MM.1S (cell line): Measurements from ENCODE around the gene UXS1.

Experiments used
- EZH2 ChIP-seq: fragments of 300-600 bp; sonication (generic); optimal IDR thresholded peaks from 2 replicates; pipeline ENCODE3; 2017; ENCODE audit warnings: low read depth, mild to moderate bottlenecking, antibody characterized with exemption, low read length, mixed read lengths
- EZH2phosphoT487 ChIP-seq: fragments of 300-600 bp; sonication (generic); IDR thresholded peaks from 2 replicates; pipeline ENCODE4 v1.6.1; 2018; ENCODE audit warnings: antibody characterized with exemption, low read length
- TF ChIP-seq, protein P1 (sequence below): fragments of 300-600 bp; sonication (generic); IDR thresholded peaks from 2 replicates; pipeline ENCODE4 v1.5.1; 2016; ENCODE audit warnings: antibody characterized with exemption, low read length, mixed read lengths

DNA sequence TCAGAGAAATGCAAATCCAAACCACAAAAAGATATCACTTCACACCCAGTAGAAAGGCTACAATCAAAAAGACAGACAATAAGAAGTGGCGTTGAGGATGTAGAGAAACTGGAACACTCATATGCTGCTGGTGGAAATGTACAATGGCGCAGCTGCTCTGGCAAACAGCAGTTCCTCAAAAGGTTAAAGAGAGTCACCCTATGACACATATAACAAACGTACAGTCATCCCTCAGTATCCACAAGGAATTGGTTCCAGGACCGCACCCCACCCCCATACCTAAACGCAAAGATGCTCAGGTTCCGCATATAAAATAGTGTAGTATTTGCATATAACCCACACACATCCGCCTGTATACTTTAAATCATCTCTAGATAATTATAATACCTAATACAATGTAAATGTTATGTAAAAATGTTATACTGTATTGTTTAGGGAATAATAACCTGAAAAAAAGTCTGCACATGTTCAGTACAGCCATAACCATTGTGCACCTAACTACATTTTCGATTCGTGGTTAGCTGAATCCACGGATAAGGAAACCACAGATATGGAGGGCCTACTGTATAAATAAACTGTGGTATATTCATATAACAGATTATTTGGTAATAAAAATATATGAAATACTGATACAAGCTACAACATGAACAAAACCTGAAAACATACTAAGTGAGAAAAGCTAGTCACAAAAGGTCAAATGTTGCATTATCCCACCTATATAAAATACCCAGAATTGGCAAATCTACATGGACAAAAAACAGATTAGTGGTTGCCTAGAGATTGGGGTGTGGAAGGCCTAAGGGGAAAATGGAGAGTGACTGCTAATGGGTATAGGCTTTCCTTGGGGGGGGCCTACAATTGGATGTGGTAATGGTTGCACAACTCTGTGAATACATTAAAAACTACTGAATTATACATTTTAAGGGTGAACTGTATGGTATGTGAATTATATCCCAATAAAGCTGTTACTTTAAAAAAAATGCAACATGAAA, 37.5 kb downstream of the UXS1 start:
- TF ChIP-seq, protein P1, sequence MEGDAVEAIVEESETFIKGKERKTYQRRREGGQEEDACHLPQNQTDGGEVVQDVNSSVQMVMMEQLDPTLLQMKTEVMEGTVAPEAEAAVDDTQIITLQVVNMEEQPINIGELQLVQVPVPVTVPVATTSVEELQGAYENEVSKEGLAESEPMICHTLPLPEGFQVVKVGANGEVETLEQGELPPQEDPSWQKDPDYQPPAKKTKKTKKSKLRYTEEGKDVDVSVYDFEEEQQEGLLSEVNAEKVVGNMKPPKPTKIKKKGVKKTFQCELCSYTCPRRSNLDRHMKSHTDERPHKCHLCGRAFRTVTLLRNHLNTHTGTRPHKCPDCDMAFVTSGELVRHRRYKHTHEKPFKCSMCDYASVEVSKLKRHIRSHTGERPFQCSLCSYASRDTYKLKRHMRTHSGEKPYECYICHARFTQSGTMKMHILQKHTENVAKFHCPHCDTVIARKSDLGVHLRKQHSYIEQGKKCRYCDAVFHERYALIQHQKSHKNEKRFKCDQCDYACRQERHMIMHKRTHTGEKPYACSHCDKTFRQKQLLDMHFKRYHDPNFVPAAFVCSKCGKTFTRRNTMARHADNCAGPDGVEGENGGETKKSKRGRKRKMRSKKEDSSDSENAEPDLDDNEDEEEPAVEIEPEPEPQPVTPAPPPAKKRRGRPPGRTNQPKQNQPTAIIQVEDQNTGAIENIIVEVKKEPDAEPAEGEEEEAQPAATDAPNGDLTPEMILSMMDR: no peak
- TF ChIP-seq EZH2 (no peak), EZH2phosphoT487 (no peak)
